Heart left ventricle (tissue), 16 donors: Measurements from ENCODE around the gene PPFIA2. TPM values are rescaled to one million over a fixed set of nuclear protein-coding genes. Genes with fewer than 3 reads are reported as not detected.

Experiments
- ATAC-seq, 4 donors: fragments of 200-7000 bp; cut with Tn5 transposase; one replicate each; pipeline ENCODE4 v1.9.1; 2020 to 2022; ENCODE audit warnings: moderate library complexity in 4 of 4, mild to moderate bottlenecking in 3 of 4, moderate number of reproducible peaks in 1 of 4
- DNase-seq, 5 donors: peaks; one replicate each; pipeline ENCODE4 v3.0.0-alpha.2; 2020
- H3K27ac ChIP-seq, 12 donors: fragments of 200-600 bp; sonication (generic) in 4 of 12; one replicate each; pipeline versions ENCODE4 v1.5.0 to v1.8.0; 2016 to 2022; ENCODE audit warnings: mild to moderate bottlenecking in 2 of 12
- H3K27me3 ChIP-seq, 9 donors: fragments of 200-600 bp; sonication (generic) in 2 of 9; one replicate each; pipeline versions ENCODE4 v1.5.1 to v1.8.0; 2016 to 2022; ENCODE audit warnings: mild to moderate bottlenecking in 3 of 9
- H3K36me3 ChIP-seq, 9 donors: fragments of 200-600 bp; sonication (generic) in 2 of 9; one replicate each; pipeline versions ENCODE4 v1.5.0 to v1.8.0; 2018 to 2022; ENCODE audit warnings: mild to moderate bottlenecking in 2 of 9
- H3K4me1 ChIP-seq, 12 donors: fragments of 200-600 bp; sonication (generic) in 4 of 12; one replicate each; pipeline versions ENCODE4 v1.5.0 to v1.8.0; 2016 to 2022; ENCODE audit warnings: mild to moderate bottlenecking in 3 of 12
- H3K4me3 ChIP-seq, 12 donors: fragments of 200-600 bp; sonication (generic) in 4 of 12; one replicate each; pipeline versions ENCODE4 v1.5.0 to v1.8.0; 2017 to 2022; ENCODE audit warnings: mild to moderate bottlenecking in 9 of 12, moderate library complexity in 4 of 12
- H3K9me3 ChIP-seq, 12 donors: fragments of 200-600 bp; sonication (generic) in 4 of 12; one replicate each; pipeline versions ENCODE4 v1.5.0 to v1.8.0; 2016 to 2022; ENCODE audit warnings: mild to moderate bottlenecking in 1 of 12
- CTCF ChIP-seq, 12 donors: fragments of 200-600 bp; sonication (generic) in 4 of 12; IDR thresholded peaks; one replicate each; pipeline versions ENCODE4 v1.5.0 to v1.8.0; 2018 to 2022; ENCODE audit warnings: antibody characterized with exemption in 12 of 12, mild to moderate bottlenecking in 5 of 12
- POLR2A ChIP-seq, 2 donors: fragments of 450-650 bp; IDR thresholded peaks; one replicate each; pipeline ENCODE4 v1.6.1; 2017; ENCODE audit warnings: antibody characterized with exemption in 2 of 2, mild to moderate bottlenecking in 2 of 2, moderate library complexity in 2 of 2
- WGBS, 4 donors: extraction: QIAGEN DNeasy Blood & Tissue Kit in 2 of 4; methylation state at CpG; one replicate each; pipeline versions ENCODE4 v1.1.5 to v1.1.7; 2013 to 2018; 5-methylcytosine and 5-hydroxymethylcytosine counted together
- intact Hi-C, 10 donors: fragments of 100-400 bp; cut with DNase I; formaldehyde crosslinking; loops; one replicate each; pipeline versions ENCODE4 v1.11.1 to v1.14.2; 2022
- polyA plus RNA-seq, 2 donors: library from polyadenylated mRNA; stranded (reverse); fragments of 200-250 nt; gene quantifications; one replicate each; pipeline ENCODE4 v1.2.3, GENCODE V29; 2013
- total RNA-seq, 9 donors: library from RNA; depleted of rRNA in 2 of 9; stranded (reverse); fragments of >200 nt in 2 of 9; fragmentation: NEBNext Ultra II Directional in 3 of 9; extraction: Animal tissue kit (Norgen Biotek cat#: 25700) in 3 of 9; gene quantifications; one replicate each; pipeline versions ENCODE4 v1.1.0 to v1.2.4, GENCODE V29; 2016 to 2023
- donor health status: ischemic (EF 13 %, LVEDD 7.1; RV severe dilation, severe dysfunction).
- donor health status: healthy with polysubstance abuse.
- donor health status: DM: no; HTN: yes; CAD: no.
- donor health status: DM: no; HTN: no; CAD: no.
- donor health status: ischemic (EF 25% LVEDD 6.9; RV normal size, moderate dysfunction).
- donor health status: ischemic (EF 25% LVEDD 5.7; RV mildly dilated, moderate dysfunction).
- donor health status: healthy.
- donor health status: DM: yes; HTN: yes; CAD: no.
- donor health status: ischemic (EF 35%, LVEDD 5.7; RV mildly dilated, moderate dysfunction).
- donor health status: nonischemic (EF 11% LVEDD 7.7; RV severe dilation, severe dysfunction).
- donor health status: DM: yes; HTN: yes; CAD: no.
- donor health status: PGD.
- donor health status: ischemic (EF 29% LVEDD 5.4; RV normal size, mild dysfunction).
- donor health status: nonischemic (EF 23%, LVEDD 6.1; RV moderate dilation, normal function).

The PPFIA2 gene
- total and polyA plus RNA-seq, 11 donors: 0.08 to 1.3 (median 0.49) TPM; not detected in 3

GRCh38 chr12:81412940-81413339, 346.2 kb downstream of the PPFIA2 start:
- DNase-seq: no peak
- 29 to 45% (median 42%) methylated on average over 1 of the region's 1 CpG for WGBS, 4 donors

GRCh38 chr12:81403348-81403747, 355.8 kb downstream of the PPFIA2 start:
- Histone ChIP-seq H3K36me3 (no peaks in the 10 kb centered on the region), H3K27ac (no peak overlapping the region), H3K4me3 (no peak overlapping the region), H3K9me3 (no peaks in the 10 kb centered on the region), H3K4me1 (no peaks in the 10 kb centered on the region), H3K27me3 (no peaks in the 10 kb centered on the region)
- intact Hi-C loops: no loop called here
- ATAC-seq (no peak), DNase-seq (no peak)
- 77 to 87% (median 83%) methylated on average over 1 of the region's 1 CpG for WGBS, 4 donors
- TF ChIP-seq POLR2A (IDR thresholded peaks at IDR 0.05) (no peak), CTCF (IDR thresholded peaks at IDR 0.05) (no peak)

More at GRCh38 chr12:81412940-81413339, 346.2 kb downstream of the PPFIA2 start:
- H3K36me3 ChIP-seq: no peaks in the 10 kb centered on the region
- H3K27ac ChIP-seq: no peak overlapping the region
- H3K4me1 ChIP-seq: no peaks in the 10 kb centered on the region
- no peak for ATAC-seq
- H3K27me3 ChIP-seq: no peaks in the 10 kb centered on the region
- intact Hi-C loops: no loop called here
- no peak for TF ChIP-seq POLR2A (IDR thresholded peaks at IDR 0.05)
- no peak for TF ChIP-seq CTCF (IDR thresholded peaks at IDR 0.05)
- peaks cover 0 to 4% (median 0%) of the 10 kb centered on the region in 12 donors for H3K9me3 ChIP-seq
- no peak overlapping the region for H3K4me3 ChIP-seq

GRCh38 chr12:81401241-81401640, 357.9 kb downstream of the PPFIA2 start:
- Histone ChIP-seq H3K36me3 (no peaks in the 10 kb centered on the region), H3K27ac (no peak overlapping the region), H3K4me1 (no peaks in the 10 kb centered on the region), H3K9me3 (no peaks in the 10 kb centered on the region), H3K27me3 (no peaks in the 10 kb centered on the region), H3K4me3 (no peak overlapping the region)
- 65 to 76% (median 72%) methylated on average over 2 of the region's 2 CpGs for WGBS, 4 donors
- DNase-seq: no peak
- intact Hi-C loops: no loop called here
- no peak for ATAC-seq
- TF ChIP-seq CTCF (IDR thresholded peaks at IDR 0.05) (no peak), POLR2A (IDR thresholded peaks at IDR 0.05) (no peak)

- H3K27ac ChIP-seq: no peak overlapping the region
- H3K9me3 ChIP-seq: no peaks in the 10 kb centered on the region
- 93 to 100% (median 94%) methylated on average over 1 of the region's 1 CpG for WGBS, 4 donors
- intact Hi-C loops: no loop called here
- ATAC-seq (no peak), DNase-seq (no peak)
- H3K36me3 ChIP-seq: no peaks in the 10 kb centered on the region
- no peaks in the 10 kb centered on the region for H3K4me1 ChIP-seq
- no peaks in the 10 kb centered on the region for H3K27me3 ChIP-seq
- TF ChIP-seq POLR2A (IDR thresholded peaks at IDR 0.05): no peak
- TF ChIP-seq CTCF (IDR thresholded peaks at IDR 0.05): no peak
- H3K4me3 ChIP-seq: no peak overlapping the region
Observed at GRCh38 chr12:81400024-81400423, 359.1 kb downstream of the PPFIA2 start.
